Activated CD8-positive, alpha-beta T cell treated with anti-CD3 and anti-CD28 coated beads for 36 hours (primary cell): ENCODE data around the gene TUBA4B. TPM values are rescaled to one million over a fixed set of nuclear protein-coding genes. Genes with fewer than 3 reads are reported as not detected.

Source experiments
- ATAC-seq: fragments of 200-7000 bp; cut with Tn5 transposase; one replicate; pipeline ENCODE4 v1.10.0; 2021; ENCODE audit warnings: mild to moderate bottlenecking, moderate library complexity
- CTCF ChIA-PET: fragments of 350-600 bp; sonication (Branson Sonifier 250); formaldehyde crosslinking; loops from one replicate; lab custom pipeline; 2021; ENCODE audit warnings: antibody characterized with exemption; lab: Charles Lee
- POLR2A ChIA-PET: fragments of 350-600 bp; sonication (Branson Sonifier 250); formaldehyde crosslinking; loops from one replicate; lab custom pipeline; 2021; ENCODE audit warnings: antibody characterized with exemption; lab: Charles Lee
- DNase-seq: peaks from one replicate; pipeline ENCODE4 v3.0.0-alpha.2; 2020
- H3K27ac Mint-ChIP-seq: one replicate; pipeline ENCODE4 v1.8.0; 2021; ENCODE audit warnings: mild to moderate bottlenecking, mixed read lengths
- H3K27me3 Mint-ChIP-seq: one replicate; pipeline ENCODE4 v1.8.0; 2021; ENCODE audit warnings: mixed read lengths
- H3K36me3 Mint-ChIP-seq: one replicate; pipeline ENCODE4 v1.8.0; 2021; ENCODE audit warnings: low read depth, mixed read lengths
- H3K4me1 Mint-ChIP-seq: one replicate; pipeline ENCODE4 v1.8.0; 2021; ENCODE audit warnings: low read depth, mixed read lengths
- H3K4me3 Mint-ChIP-seq: one replicate; pipeline ENCODE4 v1.8.0; 2021; ENCODE audit warnings: mild to moderate bottlenecking, moderate library complexity, mixed read lengths
- H3K9me3 Mint-ChIP-seq: one replicate; pipeline ENCODE4 v1.8.0; 2021; ENCODE audit warnings: mixed read lengths
- intact Hi-C: fragments of 100-400 bp; cut with micrococcal nuclease; formaldehyde crosslinking; loops from one replicate; pipeline ENCODE4 v1.10.0; 2022
- total RNA-seq, 2 experiments: library from RNA; stranded (reverse); gene quantifications; one replicate each; pipeline ENCODE4 v1.2.3, GENCODE V29; 2021
- TF ChIP-seq, protein P1 (sequence below): fragments of 200-600 bp; IDR thresholded peaks from one replicate; pipeline ENCODE4 v1.8.0; 2022; ENCODE audit warnings: antibody characterized with exemption, mild to moderate bottlenecking

Gene TUBA4B
- total RNA-seq, 2 experiments from 2014 or later: not detected

DNA sequence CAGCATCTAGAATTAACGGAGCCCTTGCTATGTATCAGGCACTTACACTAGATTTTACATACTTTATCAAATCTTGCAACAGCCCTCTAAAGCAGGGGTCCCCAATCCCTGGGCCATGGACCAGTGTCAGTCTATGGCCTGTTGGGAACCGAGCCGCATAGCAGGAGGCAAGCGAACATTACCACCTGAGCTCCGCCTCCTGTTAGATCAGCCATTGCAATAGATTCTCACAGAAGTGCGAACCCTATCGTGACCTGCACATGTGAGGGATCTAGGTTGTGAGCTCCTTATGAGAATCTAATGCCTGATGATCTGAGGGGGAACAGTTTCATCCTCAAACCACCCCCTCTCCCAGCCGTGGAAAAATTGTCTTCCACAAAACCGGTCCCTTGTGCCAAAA, 39.6 kb downstream of the TUBA4B start:
- ChIA-PET CTCF (interaction anchor here (1.2 to 13.0 kb wide), 4 partner anchors 13 to 133 kb away, joined by 3 to 336 read pairs (median 28); partner anchors contain the start of genes ANKZF1, ATG9A, DNAJB2 and GLB1L), POLR2A (interaction anchor here (1.3 to 4.9 kb wide), 4 partner anchors 10 to 63 kb away, joined by 3 to 41 read pairs (median 16); partner anchors contain the start of genes ANKZF1, ATG9A, DNAJB2 and TUBA4A)
- Mint-ChIP-seq H3K27me3 (no peaks in the 10 kb centered on the region), H3K4me1 (peaks cover 25% of the 10 kb centered on the region), H3K4me3 (no peak overlapping the region), H3K27ac (no peak overlapping the region), H3K9me3 (no peaks in the 10 kb centered on the region), H3K36me3 (no peaks in the 10 kb centered on the region)
- TF ChIP-seq, protein P1, sequence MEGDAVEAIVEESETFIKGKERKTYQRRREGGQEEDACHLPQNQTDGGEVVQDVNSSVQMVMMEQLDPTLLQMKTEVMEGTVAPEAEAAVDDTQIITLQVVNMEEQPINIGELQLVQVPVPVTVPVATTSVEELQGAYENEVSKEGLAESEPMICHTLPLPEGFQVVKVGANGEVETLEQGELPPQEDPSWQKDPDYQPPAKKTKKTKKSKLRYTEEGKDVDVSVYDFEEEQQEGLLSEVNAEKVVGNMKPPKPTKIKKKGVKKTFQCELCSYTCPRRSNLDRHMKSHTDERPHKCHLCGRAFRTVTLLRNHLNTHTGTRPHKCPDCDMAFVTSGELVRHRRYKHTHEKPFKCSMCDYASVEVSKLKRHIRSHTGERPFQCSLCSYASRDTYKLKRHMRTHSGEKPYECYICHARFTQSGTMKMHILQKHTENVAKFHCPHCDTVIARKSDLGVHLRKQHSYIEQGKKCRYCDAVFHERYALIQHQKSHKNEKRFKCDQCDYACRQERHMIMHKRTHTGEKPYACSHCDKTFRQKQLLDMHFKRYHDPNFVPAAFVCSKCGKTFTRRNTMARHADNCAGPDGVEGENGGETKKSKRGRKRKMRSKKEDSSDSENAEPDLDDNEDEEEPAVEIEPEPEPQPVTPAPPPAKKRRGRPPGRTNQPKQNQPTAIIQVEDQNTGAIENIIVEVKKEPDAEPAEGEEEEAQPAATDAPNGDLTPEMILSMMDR: no peak
- intact Hi-C loops: no loop called here
- no peak for ATAC-seq
- no peak for DNase-seq

DNA sequence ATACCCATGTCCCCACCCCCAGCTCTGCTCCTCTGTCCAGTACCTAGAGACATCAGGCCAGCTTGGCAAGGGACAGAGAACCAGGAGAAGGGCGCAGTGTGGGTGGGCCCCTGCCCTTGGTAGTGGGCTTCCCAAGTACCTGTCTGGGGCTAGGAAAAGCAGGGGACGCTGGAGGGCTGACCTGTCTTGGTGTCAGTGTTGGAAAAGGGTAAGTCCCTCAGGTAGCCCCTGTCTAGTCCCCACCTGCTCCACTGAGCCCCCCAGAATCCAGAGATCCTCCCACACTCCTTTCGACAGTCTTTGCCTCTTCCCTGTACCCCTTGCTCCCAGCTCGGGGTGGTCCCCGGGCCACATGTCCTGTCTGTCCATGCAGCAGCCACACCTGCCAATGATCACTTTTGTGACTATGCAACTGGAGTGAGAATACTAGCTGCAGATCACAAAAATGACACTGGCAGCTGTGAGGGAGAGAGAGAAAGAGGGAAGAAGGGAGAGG, 40.7 kb downstream of the TUBA4B start:
- H3K4me3 Mint-ChIP-seq: peak overlapping the region; percentile 64
- H3K27me3 Mint-ChIP-seq: no peaks in the 10 kb centered on the region
- H3K4me1 Mint-ChIP-seq: peaks cover 28% of the 10 kb centered on the region
- peak overlapping the region; percentile 77 for H3K27ac Mint-ChIP-seq
- no peaks in the 10 kb centered on the region for H3K36me3 Mint-ChIP-seq
- intact Hi-C loops: loop anchor here (2.0 kb wide), 1 partner anchor 15 kb away; the partner anchor contains the start of gene DNAJB2
- no peak for DNase-seq
- CTCF ChIA-PET: interaction anchor here (1.0 to 13.0 kb wide), 14 partner anchors 14 to 396 kb away, joined by 3 to 336 read pairs (median 14); partner anchors contain the start of genes CNPPD1, DNAJB2, GLB1L and NHEJ1
- H3K9me3 Mint-ChIP-seq: no peaks in the 10 kb centered on the region
- POLR2A ChIA-PET: interaction anchor here (0.7 to 4.9 kb wide), 5 partner anchors 9 to 40 kb away, joined by 3 to 41 read pairs (median 10); partner anchors contain the start of genes DNAJB2, TUBA4A and TUBA4B
- ATAC-seq: no peak
- TF ChIP-seq, protein P1: no peak

GRCh38 chr2:219294356-219295351, 41.6 kb downstream of the TUBA4B start:
- ATAC-seq: peak; percentile 93
- peak overlapping the region; percentile 77 for H3K27ac Mint-ChIP-seq

GRCh38 chr2:219296142-219296541, 43.1 kb downstream of the TUBA4B start:
- CTCF ChIA-PET: interaction anchor here (1.0 to 13.0 kb wide), 24 partner anchors 9 to 316 kb away, joined by 3 to 336 read pairs (median 13); partner anchors contain the start of genes ABCB6, ANKZF1, ATG9A and DNAJB2
- POLR2A ChIA-PET: interaction anchor here (2.0 to 4.9 kb wide), 3 partner anchors 17 to 66 kb away, joined by 11 to 41 read pairs (median 25); partner anchors contain the start of genes ANKZF1, ATG9A, DNAJB2 and TUBA4A
- ATAC-seq: no peak
- H3K27me3 Mint-ChIP-seq: peaks cover 4% of the 10 kb centered on the region
- no peak for DNase-seq
- no peaks in the 10 kb centered on the region for H3K36me3 Mint-ChIP-seq
- H3K27ac Mint-ChIP-seq: no peak overlapping the region
- H3K4me3 Mint-ChIP-seq: no peak overlapping the region
- H3K9me3 Mint-ChIP-seq: no peaks in the 10 kb centered on the region
- H3K4me1 Mint-ChIP-seq: peaks cover 32% of the 10 kb centered on the region
- intact Hi-C loops: loop anchor here (5.0 kb wide), 2 partner anchors 49 to 69 kb away; partner anchors contain the start of genes ANKZF1, ATG9A, GLB1L and STK16
- TF ChIP-seq, protein P1: no peak

More at GRCh38 chr2:219294356-219295351, 41.6 kb downstream of the TUBA4B start:
- H3K36me3 Mint-ChIP-seq: no peaks in the 10 kb centered on the region
- peak; percentile 90 for DNase-seq
- ChIA-PET POLR2A (interaction anchor here (0.6 to 4.9 kb wide), 8 partner anchors 9 to 94 kb away, joined by 3 to 41 read pairs (median 8); partner anchors contain the start of genes ABCB6, ANKZF1, ATG9A and DNAJB2), CTCF (interaction anchor here (0.6 to 13.0 kb wide), 64 partner anchors 10 to 397 kb away, joined by 3 to 336 read pairs (median 5); partner anchors contain the start of genes ABCB6, ANKZF1, ATG9A and CNPPD1)
- no peaks in the 10 kb centered on the region for H3K9me3 Mint-ChIP-seq
- peak overlapping the region; percentile 64 for H3K4me3 Mint-ChIP-seq
- TF ChIP-seq, protein P1: peak; percentile 99
- intact Hi-C loops: loop anchor here (2.0 to 5.0 kb wide), 3 partner anchors 16 to 67 kb away; partner anchors contain the start of genes ANKZF1, ATG9A, DNAJB2 and GLB1L
- H3K4me1 Mint-ChIP-seq: peaks cover 32% of the 10 kb centered on the region
- H3K27me3 Mint-ChIP-seq: peaks cover 3% of the 10 kb centered on the region
